ENCODE measurements around the gene ACOX2.

The ACOX2 gene

GRCh38 chr3:58482917-58483636 is 53.9 kb downstream of the ACOX2 start:
- no CpG with 5 or more reads among the region's 8 CpGs for WGBS, 2 donors (ENCODE audit: extremely low coverage in 2 of 2, insufficient read length in 2 of 2, insufficient replicate concordance in 1 of 2)
- H3K4ac ChIP-seq (ENCODE audit: low read length), result no peak overlapping the region
- peaks cover 0 to 3% (median 0%) of the 10 kb centered on the region in 3 experiments for H3K27me3 ChIP-seq (ENCODE audit: control insufficient read depth in 3 of 3, insufficient read depth in 3 of 3, low read depth in 1 of 3, low read length in 3 of 3)
- H2AFZ ChIP-seq (ENCODE audit: low read length), result no peak overlapping the region
- no peak overlapping the region for H4K91ac ChIP-seq (ENCODE audit: low read depth, low read length, poor library complexity)
- no peak overlapping the region for H3K4me2 ChIP-seq (ENCODE audit: insufficient read depth, low read length, poor library complexity, severe bottlenecking)
- H3K9me3 ChIP-seq (replicated peaks in 1 of 2; ENCODE audit: control insufficient read depth in 2 of 2, insufficient read depth in 1 of 2, low read depth in 1 of 2, low read length in 2 of 2), result peaks cover 0 to 3% of the 10 kb centered on the region in 2 donors
- no peak overlapping the region for H2BK120ac ChIP-seq (ENCODE audit: low read depth, low read length)
- no peak overlapping the region for H3K14ac ChIP-seq (ENCODE audit: low read length)
- H3K79me1 ChIP-seq (ENCODE audit: low read depth, low read length), result no peaks in the 10 kb centered on the region
- no peak overlapping the region for H3K4me3 ChIP-seq (ENCODE audit: low read length in 2 of 2)
- H3K23ac ChIP-seq (ENCODE audit: low read depth, low read length, poor library complexity), result no peak overlapping the region
- no peak for DNase-seq (ENCODE audit: low spot score)
- no peak overlapping the region for H2BK5ac ChIP-seq (ENCODE audit: low read length)
- H2AK5ac ChIP-seq (ENCODE audit: low read depth, low read length), result no peak overlapping the region
- H2BK15ac ChIP-seq (ENCODE audit: low read length), result no peak overlapping the region
- no peak overlapping the region for H3K9ac ChIP-seq (ENCODE audit: low read depth, low read length, poor library complexity)
- H2BK12ac ChIP-seq (ENCODE audit: low read length), result no peak overlapping the region
- H3K27ac ChIP-seq (replicated peaks; ENCODE audit: low read length), result no peak overlapping the region
- H3K4me1 ChIP-seq (ENCODE audit: control insufficient read depth in 2 of 2, insufficient read depth in 1 of 2, low read depth in 1 of 2, low read length in 2 of 2), result peaks cover 5 to 7% of the 10 kb centered on the region in 2 donors
- H3K18ac ChIP-seq (ENCODE audit: low read length), result no peak overlapping the region
- no peaks in the 10 kb centered on the region for H3K36me3 ChIP-seq (replicated peaks in 1 of 2; ENCODE audit: control insufficient read depth in 2 of 2, insufficient read depth in 2 of 2, low read length in 2 of 2)
- no peak overlapping the region for H4K8ac ChIP-seq (ENCODE audit: low read depth, low read length)

- DNase-seq (ENCODE audit: low spot score), result no peak
- Histone ChIP-seq H3K4me3 (ENCODE audit: low read length in 2 of 2) (no peak overlapping the region), H3K4me1 (ENCODE audit: control insufficient read depth in 2 of 2, insufficient read depth in 1 of 2, low read depth in 1 of 2, low read length in 2 of 2) (peaks cover 3 to 8% of the 10 kb centered on the region in 2 donors), H3K9me3 (replicated peaks in 1 of 2; ENCODE audit: control insufficient read depth in 2 of 2, insufficient read depth in 1 of 2, low read depth in 1 of 2, low read length in 2 of 2) (peaks cover 0 to 3% of the 10 kb centered on the region in 2 donors), H2BK15ac (ENCODE audit: low read length) (no peak overlapping the region), H3K27ac (replicated peaks; ENCODE audit: low read length) (no peak overlapping the region), H4K8ac (ENCODE audit: low read depth, low read length) (no peak overlapping the region), H2BK120ac (ENCODE audit: low read depth, low read length) (no peak overlapping the region), H3K14ac (ENCODE audit: low read length) (no peak overlapping the region), H2AFZ (ENCODE audit: low read length) (no peak overlapping the region), H3K9ac (ENCODE audit: low read depth, low read length, poor library complexity) (no peak overlapping the region), H3K23ac (ENCODE audit: low read depth, low read length, poor library complexity) (no peak overlapping the region), H4K91ac (ENCODE audit: low read depth, low read length, poor library complexity) (no peak overlapping the region), H2AK5ac (ENCODE audit: low read depth, low read length) (no peak overlapping the region), H2BK5ac (ENCODE audit: low read length) (no peak overlapping the region), H3K79me1 (ENCODE audit: low read depth, low read length) (no peaks in the 10 kb centered on the region), H3K4me2 (ENCODE audit: insufficient read depth, low read length, poor library complexity, severe bottlenecking) (no peak overlapping the region), H3K18ac (ENCODE audit: low read length) (no peak overlapping the region), H3K27me3 (ENCODE audit: control insufficient read depth in 3 of 3, insufficient read depth in 3 of 3, low read depth in 1 of 3, low read length in 3 of 3) (no peaks in the 10 kb centered on the region), H2BK12ac (ENCODE audit: low read length) (no peak overlapping the region), H3K4ac (ENCODE audit: low read length) (no peak overlapping the region), H3K36me3 (replicated peaks in 1 of 2; ENCODE audit: control insufficient read depth in 2 of 2, insufficient read depth in 2 of 2, low read length in 2 of 2) (no peaks in the 10 kb centered on the region)
- no CpG with 5 or more reads among the region's 2 CpGs for WGBS, 2 donors (ENCODE audit: extremely low coverage in 2 of 2, insufficient read length in 2 of 2, insufficient replicate concordance in 1 of 2)
Observed at GRCh38 chr3:58480309-58480708, 56.7 kb downstream of the ACOX2 start.

DNA sequence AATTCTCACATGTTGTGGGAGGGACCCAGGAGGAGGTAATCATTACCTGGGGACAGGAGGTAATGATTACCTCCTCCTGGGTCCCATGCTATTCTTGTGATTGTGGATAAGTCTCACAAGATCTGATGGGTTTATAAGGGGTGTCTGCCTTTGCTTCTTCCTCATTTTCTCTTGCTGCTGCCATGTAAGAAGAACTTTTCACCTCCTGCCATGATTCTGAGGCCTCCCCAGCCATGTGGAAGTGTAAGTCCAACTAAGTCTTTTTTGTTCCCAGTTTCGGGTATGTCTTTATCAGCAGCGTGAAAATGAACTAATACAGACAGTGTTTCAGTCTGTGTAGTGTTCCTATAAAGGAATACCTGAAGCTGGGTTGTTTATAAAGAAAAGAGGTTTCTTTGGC is 58.2 kb downstream of the ACOX2 start:
- Histone ChIP-seq H3K27ac (replicated peaks; ENCODE audit: low read length) (no peak overlapping the region), H3K9ac (ENCODE audit: low read depth, low read length, poor library complexity) (no peak overlapping the region), H2BK12ac (ENCODE audit: low read length) (no peak overlapping the region), H3K23ac (ENCODE audit: low read depth, low read length, poor library complexity) (no peak overlapping the region), H4K8ac (ENCODE audit: low read depth, low read length) (no peak overlapping the region), H3K36me3 (replicated peaks in 1 of 2; ENCODE audit: control insufficient read depth in 2 of 2, insufficient read depth in 2 of 2, low read length in 2 of 2) (no peaks in the 10 kb centered on the region), H2BK120ac (ENCODE audit: low read depth, low read length) (no peak overlapping the region), H4K91ac (ENCODE audit: low read depth, low read length, poor library complexity) (no peak overlapping the region), H2BK15ac (ENCODE audit: low read length) (no peak overlapping the region), H2BK5ac (ENCODE audit: low read length) (peak overlapping the region; percentile 59), H3K4me3 (ENCODE audit: low read length in 2 of 2) (no peak overlapping the region), H3K79me1 (ENCODE audit: low read depth, low read length) (no peaks in the 10 kb centered on the region), H3K4me1 (ENCODE audit: control insufficient read depth in 2 of 2, insufficient read depth in 1 of 2, low read depth in 1 of 2, low read length in 2 of 2) (peaks cover 0 to 12% of the 10 kb centered on the region in 2 donors), H3K14ac (ENCODE audit: low read length) (no peak overlapping the region), H3K4me2 (ENCODE audit: insufficient read depth, low read length, poor library complexity, severe bottlenecking) (no peak overlapping the region), H3K18ac (ENCODE audit: low read length) (no peak overlapping the region), H3K27me3 (ENCODE audit: control insufficient read depth in 3 of 3, insufficient read depth in 3 of 3, low read depth in 1 of 3, low read length in 3 of 3) (no peaks in the 10 kb centered on the region), H2AFZ (ENCODE audit: low read length) (no peak overlapping the region), H2AK5ac (ENCODE audit: low read depth, low read length) (no peak overlapping the region), H3K9me3 (replicated peaks in 1 of 2; ENCODE audit: control insufficient read depth in 2 of 2, insufficient read depth in 1 of 2, low read depth in 1 of 2, low read length in 2 of 2) (peaks cover 0 to 3% of the 10 kb centered on the region in 2 donors), H3K4ac (ENCODE audit: low read length) (no peak overlapping the region)
- DNase-seq (ENCODE audit: low spot score), result no peak
- WGBS, 2 donors (ENCODE audit: extremely low coverage in 2 of 2, insufficient read length in 2 of 2, insufficient replicate concordance in 1 of 2), result no CpG with 5 or more reads among the region's 2 CpGs

GRCh38 chr3:58474967-58475578 is 61.9 kb downstream of the ACOX2 start:
- Histone ChIP-seq H3K18ac (ENCODE audit: low read length) (no peak overlapping the region), H3K4me3 (ENCODE audit: low read length in 2 of 2) (no peak overlapping the region), H2BK15ac (ENCODE audit: low read length) (no peak overlapping the region), H3K27ac (replicated peaks; ENCODE audit: low read length) (no peak overlapping the region), H2BK5ac (ENCODE audit: low read length) (no peak overlapping the region), H3K79me1 (ENCODE audit: low read depth, low read length) (no peaks in the 10 kb centered on the region), H3K23ac (ENCODE audit: low read depth, low read length, poor library complexity) (no peak overlapping the region), H3K4me2 (ENCODE audit: insufficient read depth, low read length, poor library complexity, severe bottlenecking) (no peak overlapping the region), H3K4me1 (ENCODE audit: control insufficient read depth in 2 of 2, insufficient read depth in 1 of 2, low read depth in 1 of 2, low read length in 2 of 2) (peaks cover 16 to 25% of the 10 kb centered on the region in 2 donors), H2BK120ac (ENCODE audit: low read depth, low read length) (no peak overlapping the region), H4K91ac (ENCODE audit: low read depth, low read length, poor library complexity) (no peak overlapping the region), H2AK5ac (ENCODE audit: low read depth, low read length) (no peak overlapping the region), H3K9me3 (replicated peaks in 1 of 2; ENCODE audit: control insufficient read depth in 2 of 2, insufficient read depth in 1 of 2, low read depth in 1 of 2, low read length in 2 of 2) (peaks cover 0 to 3% of the 10 kb centered on the region in 2 donors), H3K14ac (ENCODE audit: low read length) (no peak overlapping the region), H3K9ac (ENCODE audit: low read depth, low read length, poor library complexity) (no peak overlapping the region), H3K27me3 (ENCODE audit: control insufficient read depth in 3 of 3, insufficient read depth in 3 of 3, low read depth in 1 of 3, low read length in 3 of 3) (no peaks in the 10 kb centered on the region), H3K4ac (ENCODE audit: low read length) (no peak overlapping the region), H3K36me3 (replicated peaks in 1 of 2; ENCODE audit: control insufficient read depth in 2 of 2, insufficient read depth in 2 of 2, low read length in 2 of 2) (no peaks in the 10 kb centered on the region), H4K8ac (ENCODE audit: low read depth, low read length) (no peak overlapping the region), H2BK12ac (ENCODE audit: low read length) (no peak overlapping the region), H2AFZ (ENCODE audit: low read length) (no peak overlapping the region)
- WGBS, 2 donors (ENCODE audit: extremely low coverage in 2 of 2, insufficient read length in 2 of 2, insufficient replicate concordance in 1 of 2), result 100% methylated on average over 1 of the region's 3 CpGs; no CpG with 5 or more reads in 1 of the 2 donors
- DNase-seq (ENCODE audit: low spot score), result no peak

All from neuronal stem cell (in vitro differentiated cells).